HEK293 (cell line): ENCODE results near the gene PRPF19.

Experiments used
- CTCF ChIP-seq: fragments of 450-650 bp; formaldehyde crosslinking; IDR thresholded peaks from 2 replicates; pipeline ENCODE4 v1.5.1; 2016; ENCODE audit warnings: missing biosample characterization, missing genetic modification characterization
- PRDM4 ChIP-seq: fragments of 450-650 bp; formaldehyde crosslinking; IDR thresholded peaks from 2 replicates; pipeline ENCODE4 v1.5.1; 2017; ENCODE audit warnings: missing biosample characterization, missing genetic modification characterization
- REPIN1 ChIP-seq: fragments of 450-650 bp; formaldehyde crosslinking; IDR thresholded peaks from 2 replicates; pipeline ENCODE4 v1.5.1; 2017; ENCODE audit warnings: missing biosample characterization, missing genetic modification characterization, low read depth
- ZBTB20 ChIP-seq: fragments of 450-650 bp; formaldehyde crosslinking; IDR thresholded peaks from 2 replicates; pipeline ENCODE4 v1.5.1; 2016; ENCODE audit warnings: missing biosample characterization, missing genetic modification characterization
- ZBTB21 ChIP-seq: fragments of 450-650 bp; formaldehyde crosslinking; IDR thresholded peaks from 2 replicates; pipeline ENCODE4 v1.5.1; 2017; ENCODE audit warnings: missing biosample characterization, missing genetic modification characterization
- ZBTB6 ChIP-seq: fragments of 450-650 bp; formaldehyde crosslinking; IDR thresholded peaks from 2 replicates; pipeline ENCODE4 v1.5.1; 2017; ENCODE audit warnings: missing biosample characterization, missing genetic modification characterization
- ZFP37 ChIP-seq: fragments of 450-650 bp; formaldehyde crosslinking; IDR thresholded peaks from 2 replicates; pipeline ENCODE4 v1.5.1; 2016; ENCODE audit warnings: missing biosample characterization, missing genetic modification characterization
- ZNF239 ChIP-seq: fragments of 450-650 bp; formaldehyde crosslinking; IDR thresholded peaks from 2 replicates; pipeline ENCODE4 v1.5.1; 2016; ENCODE audit warnings: missing biosample characterization, missing genetic modification characterization
- ZNF292 ChIP-seq: fragments of 450-650 bp; formaldehyde crosslinking; IDR thresholded peaks from 2 replicates; pipeline ENCODE4 v1.5.1; 2016; ENCODE audit warnings: low read depth, missing biosample characterization, missing genetic modification characterization, borderline replicate concordance
- ZNF404 ChIP-seq: fragments of 450-650 bp; formaldehyde crosslinking; IDR thresholded peaks from 2 replicates; pipeline ENCODE4 v1.5.1; 2017; ENCODE audit warnings: missing biosample characterization, missing genetic modification characterization
- ZNF623 ChIP-seq: fragments of 450-650 bp; formaldehyde crosslinking; IDR thresholded peaks from 2 replicates; pipeline ENCODE4 v1.5.1; 2016; ENCODE audit warnings: missing biosample characterization, missing genetic modification characterization
- ZNF830 ChIP-seq: fragments of 450-650 bp; IDR thresholded peaks from 2 replicates; pipeline ENCODE4 v1.5.0; 2018; ENCODE audit warnings: missing biosample characterization, missing genetic modification characterization, low read depth, mild to moderate bottlenecking, moderate library complexity
- ZXDB ChIP-seq: fragments of 450-650 bp; formaldehyde crosslinking; IDR thresholded peaks from 2 replicates; pipeline ENCODE4 v1.5.1; 2016; ENCODE audit warnings: missing biosample characterization, missing genetic modification characterization
- TF ChIP-seq, protein P1 (sequence below): fragments of 450-650 bp; formaldehyde crosslinking; IDR thresholded peaks from 2 replicates; pipeline ENCODE4 v1.5.1; 2017; ENCODE audit warnings: missing biosample characterization, mild to moderate bottlenecking, missing genetic modification characterization, moderate library complexity

GRCh38 chr11:60870733-60871377 lies 35.5 kb downstream of the PRPF19 start:
- no peak for TF ChIP-seq CTCF (tag by site-specific recombination)
- no peak for TF ChIP-seq ZNF404
- no peak for TF ChIP-seq ZNF623 (tag by site-specific recombination)
- no peak for TF ChIP-seq ZXDB
- TF ChIP-seq, protein P1, sequence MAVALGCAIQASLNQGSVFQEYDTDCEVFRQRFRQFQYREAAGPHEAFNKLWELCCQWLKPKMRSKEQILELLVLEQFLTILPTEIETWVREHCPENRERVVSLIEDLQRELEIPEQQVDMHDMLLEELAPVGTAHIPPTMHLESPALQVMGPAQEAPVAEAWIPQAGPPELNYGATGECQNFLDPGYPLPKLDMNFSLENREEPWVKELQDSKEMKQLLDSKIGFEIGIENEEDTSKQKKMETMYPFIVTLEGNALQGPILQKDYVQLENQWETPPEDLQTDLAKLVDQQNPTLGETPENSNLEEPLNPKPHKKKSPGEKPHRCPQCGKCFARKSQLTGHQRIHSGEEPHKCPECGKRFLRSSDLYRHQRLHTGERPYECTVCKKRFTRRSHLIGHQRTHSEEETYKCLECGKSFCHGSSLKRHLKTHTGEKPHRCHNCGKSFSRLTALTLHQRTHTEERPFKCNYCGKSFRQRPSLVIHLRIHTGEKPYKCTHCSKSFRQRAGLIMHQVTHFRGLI: no peak
- TF ChIP-seq ZFP37: no peak
- no peak for TF ChIP-seq PRDM4 (tag by site-specific recombination)
- no peak for TF ChIP-seq ZNF292
- no peak for TF ChIP-seq REPIN1
- TF ChIP-seq ZBTB6 (tag by site-specific recombination): no peak
- TF ChIP-seq ZBTB20 (tag by site-specific recombination): no peak
- no peak for TF ChIP-seq ZNF239 (tag by site-specific recombination)
- no peak for TF ChIP-seq ZNF830
- no peak for TF ChIP-seq ZBTB21 (tag by site-specific recombination)
